ENCODE results near the gene GTPBP6. TPM values are rescaled to one million over a fixed set of nuclear protein-coding genes. Genes with fewer than 3 reads are reported as not detected.
A peak's percentile ranks its signal among the peaks of the same experiment; 100 is the strongest.
"Not testable (repeated sequence)": the region's sequence is repeated elsewhere in the genome, so short reads cannot be mapped to it uniquely, and the experiment has no call there.

The GTPBP6 gene
- total and polyA plus RNA-seq, 2 experiments from 2014 or later: 41.4 to 66.8 TPM

GRCh38 chrX:307261-308111, 11.1 kb downstream of the GTPBP6 start:
- H3K27me3 Mint-ChIP-seq (ENCODE audit: insufficient read depth, low read depth, poor library complexity): peaks cover 24% of the 10 kb centered on the region
- H3K9me2 ChIP-seq (ENCODE audit: insufficient read depth): no peaks in the 10 kb centered on the region
- peaks cover 86% of the 10 kb centered on the region for H3K36me3 Mint-ChIP-seq (ENCODE audit: low read depth)
- H3K4me2 ChIP-seq: no peak overlapping the region
- no peak overlapping the region for H3K27ac Mint-ChIP-seq
- H3K4me1 ChIP-seq (ENCODE audit: insufficient read depth): no peaks in the 10 kb centered on the region
- TF ChIP-seq CREB1 (CRISPR knock-in tag; IDR thresholded peaks at IDR 0.05; ENCODE audit: low read depth): no peak
- TF ChIP-seq NANOG (IDR thresholded peaks at IDR 0.05; ENCODE audit: borderline replicate concordance): no peak
- TF ChIP-seq ZNF462 (CRISPR knock-in tag; IDR thresholded peaks at IDR 0.05): no peak
- TF ChIP-seq JUNB (IDR thresholded peaks at IDR 0.05; ENCODE audit: unreplicated experiment): no peak
- no peak for TF ChIP-seq CTCF (conservative IDR thresholded peaks at IDR 0.05; ENCODE audit: low read depth in 2 of 2)
- TF ChIP-seq REST (IDR thresholded peaks at IDR 0.05; ENCODE audit: unreplicated experiment): no peak
- no peak for TF ChIP-seq POLR2AphosphoS5 (IDR thresholded peaks at IDR 0.05; ENCODE audit: low read depth)
- ATAC-seq (no peak; the same call in 2 of the 3 replicates), DNase-seq (ENCODE audit: low spot score) (peak; percentile 29)
- H3K9me3 Mint-ChIP-seq: peaks cover 2% of the 10 kb centered on the region; the same call in 1 of the 3 replicates
- no peaks in the 10 kb centered on the region for H3K27me3 ChIP-seq (ENCODE audit: insufficient read depth)
- H3F3A ChIP-seq (replicated peaks; ENCODE audit: low read depth): peaks cover 46% of the 10 kb centered on the region
- no peak overlapping the region for H3K4me3 Mint-ChIP-seq
- no peak overlapping the region for H2AFZ ChIP-seq
- H3K4me3 ChIP-seq: no peak overlapping the region
- 0 out of 2 replicates have a peak, but pooled peaks cover 4% of the 10 kb centered on the region for H3K79me2 ChIP-seq (replicated peaks; ENCODE audit: insufficient read depth)
- no peaks in the 10 kb centered on the region for H3K4me1 Mint-ChIP-seq
- peaks cover 13% of the 10 kb centered on the region for H4K20me1 ChIP-seq (replicated peaks; ENCODE audit: insufficient read depth)
- H3K27ac ChIP-seq (ENCODE audit: low read depth): no peak overlapping the region
- peaks cover 24% of the 10 kb centered on the region for H3K36me3 ChIP-seq (ENCODE audit: insufficient read depth)

GRCh38 chrX:306614-307251, 11.9 kb downstream of the GTPBP6 start:
- H3K4me1 Mint-ChIP-seq; H3K4me2 ChIP-seq; ATAC-seq; DNase-seq (ENCODE audit: low spot score); H3K27me3 ChIP-seq (ENCODE audit: insufficient read depth); H3K4me1 ChIP-seq (ENCODE audit: insufficient read depth); H3K9me2 ChIP-seq (ENCODE audit: insufficient read depth); H3K27ac ChIP-seq (ENCODE audit: low read depth); H3K9me3 Mint-ChIP-seq; H3K79me2 ChIP-seq (replicated peaks; ENCODE audit: insufficient read depth); H2AFZ ChIP-seq; H3K4me3 ChIP-seq; H3K27ac Mint-ChIP-seq; H3K4me3 Mint-ChIP-seq: not testable (repeated sequence)
- peaks cover 52% of the 10 kb centered on the region for H3F3A ChIP-seq (replicated peaks; ENCODE audit: low read depth)
- Mint-ChIP-seq H3K36me3 (ENCODE audit: low read depth) (peaks cover 87% of the 10 kb centered on the region), H3K27me3 (ENCODE audit: insufficient read depth, low read depth, poor library complexity) (peaks cover 26% of the 10 kb centered on the region)
- H3K36me3 ChIP-seq (ENCODE audit: insufficient read depth): peaks cover 32% of the 10 kb centered on the region
- peaks cover 19% of the 10 kb centered on the region for H4K20me1 ChIP-seq (replicated peaks; ENCODE audit: insufficient read depth)
